Subcutaneous abdominal adipose tissue (tissue), 5 donors: ENCODE results near the gene TANGO2.
A peak's percentile ranks its signal among the peaks of the same experiment; 100 is the strongest.

ENCODE experiments used
- H3K27ac ChIP-seq: one replicate; pipeline ENCODE4 v1.7.0; 2013; ENCODE audit warnings: low read depth, mild to moderate bottlenecking, inconsistent platforms, low read length, moderate library complexity
- H3K27me3 ChIP-seq, 5 donors: one replicate each; pipeline ENCODE4 v1.7.0; 2013; ENCODE audit warnings: low read length in 5 of 5, inconsistent platforms in 1 of 5; ENCODE audit not compliant: control insufficient read depth in 5 of 5, insufficient read depth in 4 of 5
- H3K36me3 ChIP-seq, 5 donors: one replicate each; pipeline ENCODE4 v1.7.0; 2013; ENCODE audit warnings: low read length in 5 of 5; ENCODE audit not compliant: control insufficient read depth in 5 of 5, insufficient read depth in 5 of 5
- H3K4me1 ChIP-seq, 5 donors: one replicate each; pipeline ENCODE4 v1.7.0; 2013; ENCODE audit warnings: low read length in 5 of 5, mild to moderate bottlenecking in 3 of 5, moderate library complexity in 1 of 5; ENCODE audit not compliant: control insufficient read depth in 5 of 5, insufficient read depth in 5 of 5
- H3K4me3 ChIP-seq, 5 donors: one replicate each; pipeline ENCODE4 v1.7.0; 2013; ENCODE audit warnings: low read length in 5 of 5, low read depth in 1 of 5
- H3K9ac ChIP-seq, 5 donors: one replicate each; pipeline ENCODE4 v1.7.0; 2013; ENCODE audit warnings: low read length in 5 of 5, mild to moderate bottlenecking in 4 of 5, moderate library complexity in 3 of 5
- H3K9me3 ChIP-seq, 5 donors: one replicate each; pipeline ENCODE4 v1.7.0; 2013; ENCODE audit warnings: low read length in 5 of 5; ENCODE audit not compliant: control insufficient read depth in 5 of 5
- donor health status: healthy.
- donor health status: healthy.
- donor health status: healthy.
- donor health status: healthy.
- donor health status: healthy.

Gene TANGO2

GRCh38 chr22:20026996-20027601 lies 6.2 kb downstream of the TANGO2 start:
- no peak overlapping the region for H3K27ac ChIP-seq
- peaks cover 1 to 46% (median 35%) of the 10 kb centered on the region in 5 donors for H3K4me1 ChIP-seq
- no peaks in the 10 kb centered on the region for H3K9me3 ChIP-seq
- H3K27me3 ChIP-seq = no peaks in the 10 kb centered on the region
- peaks cover 0 to 25% (median 11%) of the 10 kb centered on the region in 5 donors for H3K36me3 ChIP-seq
- H3K4me3 ChIP-seq = no peak overlapping the region
- H3K9ac ChIP-seq = no peak overlapping the region

GRCh38 chr22:20027966-20028854 lies 7.3 kb downstream of the TANGO2 start:
- Histone ChIP-seq H3K4me3 (no peak overlapping the region), H3K36me3 (peaks cover 0 to 31% (median 12%) of the 10 kb centered on the region in 5 donors), H3K4me1 (peaks cover 3 to 46% (median 35%) of the 10 kb centered on the region in 5 donors), H3K27ac (no peak overlapping the region), H3K27me3 (no peaks in the 10 kb centered on the region), H3K9me3 (no peaks in the 10 kb centered on the region), H3K9ac (peak overlapping the region in 1 of 5 donors; percentile 28)

- Histone ChIP-seq H3K4me3 (no peak overlapping the region), H3K9me3 (no peaks in the 10 kb centered on the region), H3K36me3 (peaks cover 0 to 34% (median 12%) of the 10 kb centered on the region in 5 donors), H3K9ac (peak overlapping the region in 1 of 5 donors; percentile 28), H3K4me1 (peaks cover 5 to 50% (median 40%) of the 10 kb centered on the region in 5 donors), H3K27me3 (no peaks in the 10 kb centered on the region), H3K27ac (no peak overlapping the region)
These were observed 8.1 kb downstream of the TANGO2 start for GRCh38 chr22:20028855-20029549.

GRCh38 chr22:20029550-20030225 lies 8.8 kb downstream of the TANGO2 start:
- Histone ChIP-seq H3K4me3 (no peak overlapping the region), H3K27ac (no peak overlapping the region), H3K9ac (no peak overlapping the region)

GRCh38 chr22:20031732-20032406 lies 11.0 kb downstream of the TANGO2 start:
- Histone ChIP-seq H3K4me1 (peaks cover 5 to 58% (median 44%) of the 10 kb centered on the region in 5 donors), H3K9ac (peak overlapping the region in 1 of 5 donors; percentile 0), H3K36me3 (peaks cover 0 to 31% (median 14%) of the 10 kb centered on the region in 5 donors), H3K27me3 (no peaks in the 10 kb centered on the region), H3K9me3 (no peaks in the 10 kb centered on the region), H3K4me3 (no peak overlapping the region), H3K27ac (no peak overlapping the region)

More at GRCh38 chr22:20029550-20030225, 8.8 kb downstream of the TANGO2 start:
- peaks cover 5 to 50% (median 37%) of the 10 kb centered on the region in 5 donors for H3K4me1 ChIP-seq
- H3K9me3 ChIP-seq = no peaks in the 10 kb centered on the region
- H3K27me3 ChIP-seq = no peaks in the 10 kb centered on the region
- H3K36me3 ChIP-seq = peaks cover 0 to 30% (median 8%) of the 10 kb centered on the region in 5 donors

GRCh38 chr22:20032407-20032991 lies 11.6 kb downstream of the TANGO2 start:
- Histone ChIP-seq H3K27me3 (no peaks in the 10 kb centered on the region), H3K4me1 (peaks cover 5 to 58% (median 44%) of the 10 kb centered on the region in 5 donors), H3K36me3 (peaks cover 0 to 33% (median 20%) of the 10 kb centered on the region in 5 donors), H3K27ac (no peak overlapping the region), H3K9ac (peak overlapping the region in 1 of 5 donors; percentile 0), H3K4me3 (no peak overlapping the region), H3K9me3 (no peaks in the 10 kb centered on the region)

GRCh38 chr22:20033045-20033706 lies 12.3 kb downstream of the TANGO2 start:
- H3K27ac ChIP-seq = no peak overlapping the region
- peaks cover 0 to 40% (median 25%) of the 10 kb centered on the region in 5 donors for H3K36me3 ChIP-seq
- H3K9ac ChIP-seq = peak overlapping the region in 1 of 5 donors; percentile 14
- no peaks in the 10 kb centered on the region for H3K9me3 ChIP-seq
- H3K4me3 ChIP-seq = peak overlapping the region in 1 of 5 donors; percentile 32
- no peaks in the 10 kb centered on the region for H3K27me3 ChIP-seq
- H3K4me1 ChIP-seq = peaks cover 5 to 58% (median 44%) of the 10 kb centered on the region in 5 donors

GRCh38 chr22:20034143-20034542 lies 13.2 kb downstream of the TANGO2 start:
- no peaks in the 10 kb centered on the region for H3K9me3 ChIP-seq
- no peak overlapping the region for H3K9ac ChIP-seq
- peaks cover 0 to 49% (median 31%) of the 10 kb centered on the region in 5 donors for H3K36me3 ChIP-seq
- no peak overlapping the region for H3K27ac ChIP-seq
- peaks cover 5 to 48% (median 38%) of the 10 kb centered on the region in 5 donors for H3K4me1 ChIP-seq
- no peaks in the 10 kb centered on the region for H3K27me3 ChIP-seq
- H3K4me3 ChIP-seq = no peak overlapping the region
